Measurements from ENCODE around the gene UCK1.

DNA sequence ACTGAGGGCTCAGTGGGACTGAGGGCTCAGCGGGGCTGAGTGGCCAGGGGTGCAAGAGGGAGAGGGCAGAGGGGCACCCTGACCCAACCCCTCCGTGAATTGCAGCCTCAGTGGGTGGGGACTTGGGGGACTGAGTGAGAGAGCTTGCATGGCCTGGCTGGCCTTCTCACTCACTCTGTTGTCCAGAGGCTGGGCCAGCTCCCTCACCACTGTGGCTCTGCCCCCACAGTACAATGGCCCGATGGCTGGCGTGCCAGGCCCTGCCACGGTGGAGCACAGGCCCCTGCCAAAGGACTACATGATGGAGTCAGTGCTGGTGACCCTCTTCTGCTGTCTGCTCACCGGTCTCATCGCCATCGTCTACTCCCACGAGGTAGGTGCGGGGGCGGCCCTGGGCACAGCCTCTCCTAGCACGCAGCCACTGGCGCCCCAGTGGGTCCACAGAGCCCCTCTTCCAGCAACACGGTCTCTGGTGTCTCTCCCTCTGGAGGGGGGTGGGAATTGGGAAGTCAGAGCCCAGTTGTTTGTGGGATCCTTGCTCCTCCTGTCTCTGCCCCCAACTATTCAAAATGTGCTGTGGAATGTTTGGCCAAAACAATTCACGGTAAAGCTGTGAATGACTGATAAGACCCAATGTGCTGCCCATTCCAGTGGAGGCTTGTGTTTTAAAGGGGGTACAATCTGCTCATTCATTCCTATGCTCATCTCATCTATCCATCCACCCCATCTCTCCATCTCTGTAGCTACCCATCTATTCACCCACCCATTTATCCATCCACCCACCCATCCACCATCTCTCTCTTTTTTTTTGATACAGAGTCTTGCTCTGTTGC lies 25.0 kb upstream of the UCK1 start:
- no peak for TF ChIP-seq EP300 (IDR thresholded peaks at IDR 0.05)
- TF ChIP-seq, protein P1, sequence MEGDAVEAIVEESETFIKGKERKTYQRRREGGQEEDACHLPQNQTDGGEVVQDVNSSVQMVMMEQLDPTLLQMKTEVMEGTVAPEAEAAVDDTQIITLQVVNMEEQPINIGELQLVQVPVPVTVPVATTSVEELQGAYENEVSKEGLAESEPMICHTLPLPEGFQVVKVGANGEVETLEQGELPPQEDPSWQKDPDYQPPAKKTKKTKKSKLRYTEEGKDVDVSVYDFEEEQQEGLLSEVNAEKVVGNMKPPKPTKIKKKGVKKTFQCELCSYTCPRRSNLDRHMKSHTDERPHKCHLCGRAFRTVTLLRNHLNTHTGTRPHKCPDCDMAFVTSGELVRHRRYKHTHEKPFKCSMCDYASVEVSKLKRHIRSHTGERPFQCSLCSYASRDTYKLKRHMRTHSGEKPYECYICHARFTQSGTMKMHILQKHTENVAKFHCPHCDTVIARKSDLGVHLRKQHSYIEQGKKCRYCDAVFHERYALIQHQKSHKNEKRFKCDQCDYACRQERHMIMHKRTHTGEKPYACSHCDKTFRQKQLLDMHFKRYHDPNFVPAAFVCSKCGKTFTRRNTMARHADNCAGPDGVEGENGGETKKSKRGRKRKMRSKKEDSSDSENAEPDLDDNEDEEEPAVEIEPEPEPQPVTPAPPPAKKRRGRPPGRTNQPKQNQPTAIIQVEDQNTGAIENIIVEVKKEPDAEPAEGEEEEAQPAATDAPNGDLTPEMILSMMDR (IDR thresholded peaks at IDR 0.05): no peak
